HG02840 (cell line): ENCODE data around the gene TMED7.

Source experiments
- ATAC-seq: cut with Tn5 transposase; IDR thresholded peaks from one replicate; pipeline ENCODE4 v1.9.1; 2021; ENCODE audit warnings: mild to moderate bottlenecking, moderate library complexity, moderate number of reproducible peaks; ENCODE audit not compliant: unreplicated experiment, low FRiP score

The TMED7 gene

DNA sequence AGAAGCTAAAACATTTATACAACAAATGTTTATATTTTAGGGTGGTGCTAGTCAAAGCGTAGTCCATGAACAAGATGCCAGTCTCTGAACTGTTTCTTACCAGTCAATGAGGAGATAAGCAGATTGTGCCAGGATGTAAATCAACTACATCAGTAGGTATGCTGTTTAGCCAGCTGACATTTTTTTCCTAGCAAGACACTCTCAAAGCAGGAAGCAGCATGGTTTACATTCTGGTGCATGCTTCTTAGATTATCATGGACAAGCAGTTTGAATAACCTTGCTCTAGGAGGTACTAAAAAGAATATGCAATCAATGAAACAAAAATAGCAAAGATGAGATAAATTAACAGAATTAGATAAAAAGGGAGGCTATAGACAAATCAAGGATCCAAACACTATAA lies 40.6 kb downstream of the TMED7 start:
- no peak for ATAC-seq

DNA sequence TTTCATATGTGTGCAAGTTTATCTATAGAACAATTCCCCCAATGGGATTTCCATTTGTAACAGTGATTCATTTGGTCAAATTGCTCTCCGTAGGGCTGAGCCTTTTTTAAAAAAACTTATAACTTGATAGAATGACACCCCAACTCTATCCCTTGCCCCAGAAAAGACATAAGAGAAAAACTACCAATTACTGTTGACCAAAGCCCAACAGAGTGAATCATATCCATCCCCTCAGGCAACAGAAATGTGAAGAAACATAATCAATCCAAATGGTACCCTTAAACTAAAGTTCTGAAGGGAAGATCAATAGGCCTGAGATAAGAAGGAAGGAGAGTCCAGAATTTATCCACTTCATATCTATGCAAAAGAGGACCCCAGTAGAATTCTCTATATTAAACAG lies 41.3 kb downstream of the TMED7 start:
- ATAC-seq: no peak

- ATAC-seq: no peak
Measured at GRCh38 chr5:115583474-115583873, 42.4 kb downstream of the TMED7 start.

DNA sequence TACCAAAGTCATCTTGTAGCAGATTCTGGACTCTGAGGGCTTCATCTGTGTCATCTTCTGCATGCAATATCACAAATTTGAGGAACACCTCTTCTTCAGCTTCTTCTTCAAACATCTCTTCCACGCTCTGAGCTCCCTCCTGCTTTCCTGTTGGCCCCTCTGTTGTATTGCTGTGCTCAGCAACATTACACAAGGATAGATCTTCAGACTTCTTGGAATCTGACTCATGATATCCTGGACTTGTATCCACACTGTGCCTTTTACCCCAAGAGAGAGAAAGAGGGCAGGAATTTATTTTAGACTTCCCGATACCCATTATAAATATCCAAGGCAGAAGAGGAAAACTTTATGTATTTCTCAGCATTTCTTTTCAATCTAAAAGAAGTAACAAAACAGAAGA lies 44.9 kb downstream of the TMED7 start:
- no peak for ATAC-seq

DNA sequence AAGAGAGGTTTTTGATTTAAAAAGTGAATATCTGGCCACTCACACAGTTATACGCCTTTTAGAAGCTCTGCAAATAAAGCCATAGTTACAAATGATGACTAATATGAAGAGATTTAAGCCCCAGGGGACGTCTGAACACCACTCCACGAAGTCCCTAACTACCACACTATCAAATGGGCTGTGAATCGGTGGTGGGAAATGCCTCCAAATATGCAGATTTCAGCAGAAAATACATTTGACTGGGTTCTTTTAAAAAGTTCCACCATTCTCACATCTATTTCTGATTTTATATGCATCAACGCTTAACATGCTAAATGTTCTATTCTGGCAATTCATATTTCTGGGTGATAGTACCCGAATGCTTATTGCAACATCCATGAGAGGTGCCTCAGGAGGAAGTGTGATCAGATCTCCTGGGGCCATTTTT lies 46.1 kb downstream of the TMED7 start:
- ATAC-seq: peak; percentile 55

GRCh38 chr5:115579216-115579615 lies 46.6 kb downstream of the TMED7 start:
- ATAC-seq: no peak

GRCh38 chr5:115578657-115579056 lies 47.2 kb downstream of the TMED7 start:
- peak; percentile 39 for ATAC-seq

GRCh38 chr5:115577741-115578140 lies 48.1 kb downstream of the TMED7 start:
- ATAC-seq: no peak

DNA sequence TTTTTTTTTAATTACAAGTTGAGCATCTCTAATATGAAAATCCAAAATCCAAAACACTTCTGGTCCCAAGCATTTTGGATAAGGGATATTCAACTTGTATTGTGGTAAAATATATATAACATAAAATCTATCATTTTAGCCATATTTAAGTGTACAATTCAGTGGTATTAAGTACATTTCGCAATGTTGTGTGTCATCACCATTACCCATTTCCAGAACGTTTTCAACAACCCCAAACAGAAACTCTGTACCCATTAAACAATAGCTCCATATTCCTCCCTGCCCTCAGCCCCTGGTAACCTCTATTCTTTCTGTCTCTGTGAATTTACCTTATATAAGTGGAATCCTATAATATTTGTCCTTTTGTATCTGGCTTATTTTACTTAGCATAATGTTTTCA lies 48.5 kb downstream of the TMED7 start:
- no peak for ATAC-seq

GRCh38 chr5:115575167-115576070 lies 50.4 kb downstream of the TMED7 start:
- ATAC-seq: no peak

GRCh38 chr5:115573133-115573532 lies 52.7 kb downstream of the TMED7 start:
- ATAC-seq: no peak

DNA sequence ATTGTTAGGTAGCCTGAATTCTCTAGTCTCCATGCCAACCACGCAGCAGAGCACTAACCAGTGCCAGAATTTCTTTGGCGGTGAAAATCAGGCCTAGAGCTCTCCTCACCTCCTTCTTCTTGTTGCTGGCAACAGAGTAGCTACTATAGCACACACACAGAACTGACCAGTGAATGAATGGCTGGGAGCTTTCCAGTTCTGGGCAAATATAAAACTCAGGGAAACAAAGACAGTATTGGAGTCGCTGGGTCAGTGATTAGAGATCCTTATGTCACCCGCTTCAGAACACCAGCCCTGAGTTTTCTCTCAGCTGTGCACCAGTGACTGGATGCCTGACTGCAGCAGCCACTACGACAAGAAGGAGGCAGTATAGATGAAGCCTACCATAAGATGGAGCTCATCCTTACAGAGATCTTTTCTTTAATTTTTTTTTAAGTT lies 54.4 kb downstream of the TMED7 start:
- ATAC-seq: no peak

DNA sequence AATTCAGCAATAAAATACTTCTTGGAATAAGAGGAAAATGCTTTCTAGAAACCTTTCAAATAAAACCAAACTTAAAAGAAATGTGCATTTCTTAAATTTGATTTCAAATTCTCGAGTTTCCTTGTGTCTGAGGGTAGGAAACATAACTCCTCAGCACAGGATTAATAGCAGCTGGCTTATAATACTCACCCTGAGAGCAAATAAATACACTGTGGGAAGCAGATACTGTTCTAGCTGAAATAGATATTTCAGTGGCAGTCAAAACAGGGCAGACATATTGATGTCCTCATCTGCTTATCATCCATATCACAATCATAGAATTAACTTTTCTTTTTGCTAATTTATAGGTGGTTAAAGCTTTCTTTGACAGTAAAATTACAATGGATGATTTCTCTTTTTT lies 57.2 kb downstream of the TMED7 start:
- ATAC-seq: no peak

DNA sequence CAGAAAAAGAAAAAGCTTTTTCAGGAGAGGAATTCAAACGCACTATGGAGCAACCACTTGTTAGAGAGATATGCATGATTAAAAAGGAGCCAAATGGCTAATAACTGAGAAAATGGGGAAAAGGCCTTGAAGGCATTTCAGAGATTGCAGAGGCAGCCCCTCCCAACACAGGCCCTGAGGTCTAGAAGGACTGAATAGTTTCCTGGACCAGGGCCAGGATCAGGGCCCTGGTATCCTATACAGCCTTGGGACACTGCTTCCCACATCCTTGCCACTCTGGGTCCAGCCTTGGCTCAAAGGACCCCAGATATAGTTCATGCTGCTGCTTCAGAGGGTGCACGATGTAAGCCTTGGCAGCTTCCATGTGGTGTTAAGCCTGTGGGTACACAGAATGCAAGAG lies 60.6 kb downstream of the TMED7 start:
- ATAC-seq: no peak
